HepG2 (cell line): ENCODE results near the gene ZDHHC24. TPM values are rescaled to one million over a fixed set of nuclear protein-coding genes. Genes with fewer than 3 reads are reported as not detected.

ENCODE experiments used
- ATF6 ChIP-seq: sonication (generic); formaldehyde crosslinking; conservative IDR thresholded peaks from 2 replicates; pipeline ENCODE4 v1.4.0; 2020; ENCODE audit warnings: missing genetic modification reagents
- DR1 ChIP-seq: sonication (generic); formaldehyde crosslinking; IDR thresholded peaks from 2 replicates; pipeline ENCODE4 v1.8.0; 2021; ENCODE audit warnings: mild to moderate bottlenecking, missing genetic modification reagents, inconsistent platforms
- HNRNPLL ChIP-seq: fragments of 200-400 bp; formaldehyde crosslinking; IDR thresholded peaks from 2 replicates; pipeline ENCODE4 v1.6.1; 2017; ENCODE audit warnings: mild to moderate bottlenecking, low read depth, low read length; ENCODE audit not compliant: poor library complexity, severe bottlenecking
- JUND ChIP-seq: sonication (generic); formaldehyde crosslinking; IDR thresholded peaks from 2 replicates; pipeline ENCODE4 v1.8.0; 2022; ENCODE audit warnings: mild to moderate bottlenecking, missing genetic modification reagents
- KLF16 ChIP-seq, 2 experiments: sonication (generic) in 1 of 2; formaldehyde crosslinking in 1 of 2; IDR thresholded peaks; 2 replicates each; pipeline versions ENCODE4 v1.6.1 to v1.8.0; 2016 to 2023; ENCODE audit warnings: missing genetic modification reagents in 2 of 2, missing compliant biosample characterization in 1 of 2
- NPAS2 ChIP-seq: sonication (generic); formaldehyde crosslinking; IDR thresholded peaks from 2 replicates; pipeline ENCODE4 v1.8.0; 2022; ENCODE audit warnings: mild to moderate bottlenecking, missing genetic modification reagents, borderline replicate concordance
- TEAD3 ChIP-seq: optimal IDR thresholded peaks from 2 replicates; pipeline ENCODE3; 2016; ENCODE audit warnings: borderline replicate concordance
- ZBTB40 ChIP-seq, 2 experiments: fragments of 450-650 bp in 1 of 2; sonication (generic) in 1 of 2; formaldehyde crosslinking in 1 of 2; IDR thresholded peaks; 2 replicates each; pipeline versions ENCODE4 v1.6.1 to v1.8.0; 2016 to 2022; ENCODE audit warnings: antibody characterized with exemption in 1 of 2, mild to moderate bottlenecking in 1 of 2, missing genetic modification reagents in 1 of 2
- ZKSCAN5 ChIP-seq: sonication (generic); formaldehyde crosslinking; IDR thresholded peaks from 2 replicates; pipeline ENCODE4 v1.5.1; 2020; ENCODE audit warnings: mild to moderate bottlenecking, missing genetic modification reagents
- ZMYM2 ChIP-seq: sonication (generic); formaldehyde crosslinking; IDR thresholded peaks from 2 replicates; pipeline ENCODE4 v1.8.0; 2022; ENCODE audit warnings: mild to moderate bottlenecking, missing genetic modification reagents
- ZNF180 ChIP-seq: sonication (generic); formaldehyde crosslinking; IDR thresholded peaks from 2 replicates; pipeline ENCODE4 v1.4.0; 2020; ENCODE audit warnings: low read depth, missing genetic modification reagents, borderline replicate concordance
- ZNF329 ChIP-seq: sonication (generic); formaldehyde crosslinking; IDR thresholded peaks from 2 replicates; pipeline ENCODE4 v1.9.0; 2021; ENCODE audit warnings: low read depth, mild to moderate bottlenecking, missing genetic modification reagents
- ZNF354B ChIP-seq: sonication (generic); formaldehyde crosslinking; IDR thresholded peaks from 2 replicates; pipeline ENCODE4 v1.8.0; 2022; ENCODE audit warnings: mild to moderate bottlenecking, missing genetic modification reagents
- ZNF629 ChIP-seq: sonication (generic); formaldehyde crosslinking; conservative IDR thresholded peaks from 2 replicates; pipeline ENCODE4 v1.5.0; 2020; ENCODE audit warnings: missing genetic modification reagents
- ZSCAN25 ChIP-seq: sonication (generic); formaldehyde crosslinking; IDR thresholded peaks from 2 replicates; pipeline ENCODE4 v1.8.0; 2022; ENCODE audit warnings: mild to moderate bottlenecking, missing genetic modification reagents
- polyA plus RNA-seq, 8 experiments: library from polyadenylated mRNA; depleted of rRNA in 3 of 8; stranded (reverse) in 7 of 8; unstranded in 1 of 8; fragments of >200 nt; fragmentation: Illumina TruSeq in 4 of 8; extraction: Trizol in 4 of 8; gene quantifications; 2 replicates each; pipeline versions ENCODE4 v1.2.1 to v1.2.3, GENCODE V29; 2011 to 2016; ENCODE audit warnings: low read depth in 4 of 8, missing spikeins in 1 of 8, mixed read lengths in 1 of 8; ENCODE audit not compliant: insufficient read depth in 1 of 8
- total RNA-seq, 5 experiments: library from RNA; depleted of rRNA; stranded (reverse); fragments of >200 nt; fragmentation: Illumina TruSeq; extraction: Trizol; gene quantifications; 2 replicates each; pipeline ENCODE4 v1.2.3, GENCODE V29; 2016; ENCODE audit warnings: low read depth in 1 of 5

The ZDHHC24 gene
- total and polyA plus RNA-seq, 2 of the 13 experiments (the other 11 are each of a cell fraction or from before 2014, with no cell fraction given), result 4.3 TPM

GRCh38 chr11:66478729-66479393 lies 67.0 kb downstream of the ZDHHC24 start (continued):
- no peak for TF ChIP-seq ZBTB40 (IDR thresholded peaks at IDR 0.05)
- TF ChIP-seq ZBTB40 (CRISPR knock-in tag; IDR thresholded peaks at IDR 0.05), result no peak
- no peak for TF ChIP-seq JUND (CRISPR knock-in tag)
- peak; percentile 74; the same call in 1 of the 2 replicates for TF ChIP-seq ZMYM2 (CRISPR knock-in tag)
- TF ChIP-seq ZNF354B, result no peak
- no peak for TF ChIP-seq TEAD3 (CRISPR knock-in tag)
- no peak for TF ChIP-seq ATF6 (CRISPR knock-in tag)
- TF ChIP-seq ZNF629 (CRISPR knock-in tag), result peak; percentile 98
- TF ChIP-seq NPAS2, result no peak
- TF ChIP-seq ZSCAN25 (CRISPR knock-in tag), result no peak
- TF ChIP-seq HNRNPLL, result no peak
- TF ChIP-seq ZNF180 (CRISPR knock-in tag), result no peak
- TF ChIP-seq KLF16 (CRISPR knock-in tag; IDR thresholded peaks at IDR 0.05), result 0 out of 4 replicates have a peak, but pooled peaks of 1 of the 2 experiments have one; percentile 31
- TF ChIP-seq DR1 (CRISPR knock-in tag), result no peak
- no peak for TF ChIP-seq ZKSCAN5 (CRISPR knock-in tag)
- TF ChIP-seq ZNF329, result no peak
